A549 (cell line): ENCODE measurements around the gene HSD11B2. TPM values are rescaled to one million over a fixed set of nuclear protein-coding genes. Genes with fewer than 3 reads are reported as not detected.

Experiments used
- ATAC-seq, 2 experiments: fragments of 200-7000 bp in 1 of 2; fragments of >200 bp in 1 of 2; cut with Nextera tagmentation in 1 of 2; cut with Tn5 transposase in 1 of 2; 3 replicates each; pipeline versions ENCODE4 v1.8.0 to v1.9.1; 2018 to 2020; ENCODE audit warnings: mild to moderate bottlenecking in 1 of 2, moderate library complexity in 1 of 2
- CTCF ChIA-PET: fragments of 300-600 bp; sonication (Branson Sonifier 250); formaldehyde crosslinking; extraction: SDS; loops from one replicate; lab custom pipeline; 2021; ENCODE audit warnings: antibody characterized with exemption, inconsistent platforms; lab: Yijun Ruan, JAX
- POLR2A ChIA-PET: fragments of 350-600 bp; formaldehyde crosslinking; extraction: SDS; loops from one replicate; lab custom pipeline; 2021; ENCODE audit warnings: antibody characterized with exemption, inconsistent platforms; lab: Yijun Ruan, JAX
- DNase-seq, 2 experiments: peaks; one replicate each; pipeline versions ENCODE4 v3.0.0 to v3.0.0-alpha.2; 2011 to 2016; ENCODE audit warnings: low read depth in 1 of 2, low spot score in 1 of 2
- FAIRE-seq: peaks from 2 replicates; lab custom pipeline; 2011; peaks lifted over from hg19 to GRCh38; lab: Jason Lieb, UNC
- H3K27ac ChIP-seq, 2 experiments: fragments of >200 bp; sonication (Bioruptor Twin); formaldehyde crosslinking; 3 replicates each; pipeline ENCODE4 v1.5.1; 2016 to 2017
- H3K4me1 ChIP-seq: fragments of >200 bp; sonication (Bioruptor Twin); formaldehyde crosslinking; 3 replicates; pipeline ENCODE4 v1.6.1; 2016
- H3K4me2 ChIP-seq: fragments of >200 bp; sonication (Bioruptor Twin); formaldehyde crosslinking; 3 replicates; pipeline ENCODE4 v1.6.1; 2016
- H3K4me3 ChIP-seq: fragments of >200 bp; sonication (Bioruptor Twin); formaldehyde crosslinking; 3 replicates; pipeline ENCODE4 v1.5.1; 2016
- H3K9me3 ChIP-seq: fragments of >200 bp; sonication (Bioruptor Twin); formaldehyde crosslinking; 3 replicates; pipeline ENCODE4 v1.6.1; 2016
- CEBPB ChIP-seq, 2 experiments: fragments of >200 bp in 1 of 2; sonication (Bioruptor Twin) in 1 of 2; formaldehyde crosslinking in 1 of 2; IDR thresholded peaks; 2 replicates each; pipeline ENCODE4 v1.6.1; 2012 to 2016
- EHMT2 ChIP-seq: fragments of 200-600 bp; sonication (generic); IDR thresholded peaks from 2 replicates; pipeline ENCODE4 v1.6.1; 2016; ENCODE audit warnings: antibody characterized with exemption, low read depth, mild to moderate bottlenecking, moderate library complexity
- FOXS1 ChIP-seq: fragments of 250-450 bp; sonication (Bioruptor Pico); IDR thresholded peaks from 2 replicates; pipeline ENCODE4 v1.5.0; 2020; ENCODE audit warnings: mild to moderate bottlenecking, moderate library complexity
- HOXB5 ChIP-seq: fragments of 250-450 bp; sonication (Bioruptor Pico); IDR thresholded peaks from 2 replicates; pipeline ENCODE4 v1.5.0; 2020; ENCODE audit warnings: mild to moderate bottlenecking, moderate library complexity
- JUN ChIP-seq, 2 experiments: fragments of >200 bp; sonication (Bioruptor Twin); formaldehyde crosslinking; IDR thresholded peaks; 2 replicates in 1 of 2; 3 replicates in 1 of 2; pipeline ENCODE4 v1.6.1; 2016 to 2017
- KDM1A ChIP-seq: fragments of 200-600 bp; sonication (generic); IDR thresholded peaks from 2 replicates; pipeline ENCODE4 v1.6.1; 2016; ENCODE audit warnings: low read depth, mild to moderate bottlenecking
- MAZ ChIP-seq: fragments of 150-350 bp; IDR thresholded peaks from 2 replicates; pipeline ENCODE4 v1.6.1; 2014; ENCODE audit warnings: antibody characterized with exemption, low read depth, low read length, borderline replicate concordance
- NPAS2 ChIP-seq: fragments of 250-450 bp; sonication (Bioruptor Pico); IDR thresholded peaks from 2 replicates; pipeline ENCODE4 v1.8.0; 2022; ENCODE audit warnings: mild to moderate bottlenecking, moderate library complexity, borderline replicate concordance
- PHF8 ChIP-seq: fragments of 200-600 bp; sonication (generic); IDR thresholded peaks from 2 replicates; pipeline ENCODE4 v1.6.1; 2016; ENCODE audit warnings: low read depth, mild to moderate bottlenecking, antibody characterized with exemption, moderate library complexity, borderline replicate concordance
- POLR2A ChIP-seq: IDR thresholded peaks from 2 replicates; pipeline ENCODE4 v1.6.1; 2012; ENCODE audit warnings: mild to moderate bottlenecking, low read length
- POLR2AphosphoS2 ChIP-seq: conservative IDR thresholded peaks from 2 replicates; pipeline ENCODE4 v1.6.1; 2012; ENCODE audit warnings: low read length, improper control_type of control experiment, inconsistent platforms
- RARB ChIP-seq: fragments of 250-450 bp; sonication (Bioruptor Pico); IDR thresholded peaks from 2 replicates; pipeline ENCODE4 v1.8.0; 2021; ENCODE audit warnings: mild to moderate bottlenecking, moderate library complexity
- RCOR1 ChIP-seq: fragments of 150-350 bp; IDR thresholded peaks from 2 replicates; pipeline ENCODE4 v1.6.1; 2014; ENCODE audit warnings: antibody characterized with exemption, low read length, low read depth
- SREBF2 ChIP-seq: fragments of 450-650 bp; IDR thresholded peaks from 2 replicates; pipeline ENCODE4 v1.6.1; 2014; ENCODE audit warnings: mild to moderate bottlenecking, moderate library complexity
- TP53 ChIP-seq: fragments of 250-450 bp; sonication (Bioruptor Pico); IDR thresholded peaks from 2 replicates; pipeline ENCODE4 v1.5.0; 2021; ENCODE audit warnings: mild to moderate bottlenecking, moderate library complexity
- WGBS: methylation state at CpG from one replicate; pipeline ENCODE4 v1.1.6; 2017; ENCODE audit errors: missing lambda C conversion rate; 5-methylcytosine and 5-hydroxymethylcytosine counted together
- polyA plus RNA-seq, 4 experiments: library from polyadenylated mRNA; depleted of rRNA in 3 of 4; stranded (reverse); fragments of >200 nt; fragmentation: RNase III in 1 of 4; extraction: RNeasy Plus Mini Kit Qiagen cat#74134 plus additional on column Dnase treatment in 1 of 4; gene quantifications; 2 replicates in 3 of 4; 3 replicates in 1 of 4; pipeline ENCODE4 v1.2.3, GENCODE V29; 2011 to 2017
- TF ChIP-seq, protein P1 (sequence below): IDR thresholded peaks from 2 replicates; pipeline ENCODE4 v1.6.1; 2012
- TF ChIP-seq, protein P2 (sequence below): IDR thresholded peaks from 2 replicates; pipeline ENCODE4 v1.6.1; 2012; ENCODE audit warnings: low read depth, borderline replicate concordance

The HSD11B2 gene
- polyA plus RNA-seq, 2 of the 4 experiments (the other 2 are of a cell fraction), result 0.53 to 1.6 TPM

DNA sequence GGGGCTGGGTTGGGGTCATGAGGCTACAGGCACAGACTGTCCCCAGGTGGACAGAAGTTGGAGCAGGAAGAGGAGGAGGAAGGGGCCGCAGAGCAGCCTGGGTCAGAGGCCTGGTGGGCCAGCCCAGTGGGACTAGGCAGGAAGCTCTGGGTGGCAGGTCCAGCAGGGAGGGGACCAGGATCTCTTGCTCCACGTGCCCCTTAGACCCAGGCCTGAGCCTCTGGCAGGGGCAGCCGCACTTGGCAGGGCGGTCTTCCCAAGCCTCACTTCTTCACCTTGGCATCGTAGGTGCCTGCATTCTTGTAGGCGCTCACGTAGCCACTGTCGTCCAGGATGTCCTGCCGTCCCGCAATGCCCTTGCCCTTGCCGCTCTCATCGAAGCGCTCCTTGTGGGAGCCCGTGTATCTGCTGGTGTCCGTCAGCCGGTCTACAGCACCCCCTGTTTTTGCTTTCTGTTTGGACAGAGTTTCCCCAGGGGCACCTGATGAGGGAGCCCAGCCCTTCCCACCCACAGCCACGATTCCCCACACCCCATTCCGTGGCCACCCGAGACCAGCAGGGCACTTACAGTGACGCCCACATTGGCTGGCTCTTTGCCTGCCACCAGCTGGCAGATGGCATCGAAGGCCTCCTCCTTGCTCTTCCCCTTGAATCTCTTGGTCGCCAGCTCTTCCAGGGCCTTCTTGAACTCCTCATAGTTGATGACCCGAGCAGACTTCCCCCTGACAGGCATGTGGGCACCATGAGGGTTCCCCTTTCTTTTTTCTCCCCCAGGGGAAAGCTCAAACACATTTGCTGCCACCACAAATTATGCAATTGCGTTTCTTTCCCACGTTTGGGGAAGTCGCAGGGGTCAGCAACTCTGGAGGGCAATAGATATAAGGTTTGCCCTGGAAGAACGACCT, 40.8 kb upstream of the HSD11B2 start:
- WGBS, result 87% methylated on average over 27 of the region's 27 CpGs
- no peak for DNase-seq
- H3K4me2 ChIP-seq, result no peak overlapping the region
- FAIRE-seq, result no peak
- no peaks in the 10 kb centered on the region for H3K9me3 ChIP-seq
- CTCF ChIA-PET, result interaction anchor here (0.6 to 2.5 kb wide), 13 partner anchors 9 to 141 kb away, joined by 3 to 11 read pairs (median 4); partner anchors contain the start of genes KCTD19, LRRC36, SLC9A5 and ZDHHC1
- H3K4me3 ChIP-seq, result no peak overlapping the region
- POLR2A ChIA-PET, result no interaction called here
- no peak for TF ChIP-seq CEBPB (IDR thresholded peaks at IDR 0.05)
- no peak for TF ChIP-seq JUN (IDR thresholded peaks at IDR 0.05)
- TF ChIP-seq POLR2A, result no peak
- no peak for TF ChIP-seq FOXS1 (CRISPR knock-in tag)
- no peak for TF ChIP-seq HOXB5 (CRISPR knock-in tag)
- TF ChIP-seq POLR2AphosphoS2, result no peak
- TF ChIP-seq PHF8, result no peak
- no peak for TF ChIP-seq TP53 (CRISPR knock-in tag)
- TF ChIP-seq KDM1A, result no peak
- TF ChIP-seq, all 56 proteins: peak for 0
- H3K27ac ChIP-seq, result no peak overlapping the region
- H3K4me1 ChIP-seq, result no peaks in the 10 kb centered on the region; the same call in 1 of the 3 replicates
- no peak for ATAC-seq

- H3K4me3 ChIP-seq, result no peak overlapping the region
- FAIRE-seq (no peak), ATAC-seq (no peak), DNase-seq (no peak)
- ChIA-PET CTCF (interaction anchor here (0.6 to 2.3 kb wide), 12 partner anchors 9 to 142 kb away, joined by 3 to 11 read pairs (median 3); partner anchors contain the start of genes KCTD19, LRRC36, SLC9A5 and ZDHHC1), POLR2A (no interaction called here)
- no peaks in the 10 kb centered on the region for H3K9me3 ChIP-seq
- H3K27ac ChIP-seq, result no peak overlapping the region
- over 99% methylated on average over 11 of the region's 11 CpGs for WGBS
- TF ChIP-seq SREBF2, result no peak
- TF ChIP-seq JUN (IDR thresholded peaks at IDR 0.05), result no peak
- no peak for TF ChIP-seq MAZ
- TF ChIP-seq, protein P1, sequence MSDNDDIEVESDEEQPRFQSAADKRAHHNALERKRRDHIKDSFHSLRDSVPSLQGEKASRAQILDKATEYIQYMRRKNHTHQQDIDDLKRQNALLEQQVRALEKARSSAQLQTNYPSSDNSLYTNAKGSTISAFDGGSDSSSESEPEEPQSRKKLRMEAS, result no peak
- no peak for TF ChIP-seq RCOR1
- TF ChIP-seq HOXB5 (CRISPR knock-in tag), result no peak
- no peak for TF ChIP-seq RARB (CRISPR knock-in tag)
- TF ChIP-seq CEBPB (IDR thresholded peaks at IDR 0.05), result no peak
- no peak for TF ChIP-seq POLR2AphosphoS2
- TF ChIP-seq, protein P2, sequence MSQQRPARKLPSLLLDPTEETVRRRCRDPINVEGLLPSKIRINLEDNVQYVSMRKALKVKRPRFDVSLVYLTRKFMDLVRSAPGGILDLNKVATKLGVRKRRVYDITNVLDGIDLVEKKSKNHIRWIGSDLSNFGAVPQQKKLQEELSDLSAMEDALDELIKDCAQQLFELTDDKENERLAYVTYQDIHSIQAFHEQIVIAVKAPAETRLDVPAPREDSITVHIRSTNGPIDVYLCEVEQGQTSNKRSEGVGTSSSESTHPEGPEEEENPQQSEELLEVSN, result no peak
- H3K4me2 ChIP-seq, result no peak overlapping the region
- H3K4me1 ChIP-seq, result peaks cover 5% of the 10 kb centered on the region
These were observed 40.0 kb upstream of the HSD11B2 start for GRCh38 chr16:67390816-67391423.

GRCh38 chr16:67391424-67392300, 39.3 kb upstream of the HSD11B2 start:
- CTCF ChIA-PET, result interaction anchor here (0.9 to 3.1 kb wide), 11 partner anchors 8 to 143 kb away, joined by 3 to 20 read pairs (median 6); partner anchors contain the start of genes KCTD19, LRRC36, SLC9A5 and ZDHHC1
- Histone ChIP-seq H3K4me1 (peaks cover 12% of the 10 kb centered on the region), H3K4me2 (no peak overlapping the region), H3K4me3 (no peak overlapping the region), H3K27ac (no peak overlapping the region), H3K9me3 (no peaks in the 10 kb centered on the region)
- 78% methylated on average over 14 of the region's 15 CpGs for WGBS
- TF ChIP-seq EHMT2, result no peak
- TF ChIP-seq NPAS2 (CRISPR knock-in tag), result no peak
- POLR2A ChIA-PET, result no interaction called here
- no peak for FAIRE-seq
- DNase-seq, result peak in 1 of 2 experiments; percentile 43
- peak in 1 of 2 experiments; percentile 9; a peak in 2 of 6 replicates for ATAC-seq
